GM19099 (cell line): ENCODE measurements around the gene INTS12.

ENCODE experiments used
- POLR2A ChIP-seq: IDR thresholded peaks from 3 replicates; pipeline ENCODE4 v1.6.1; 2011; ENCODE audit warnings: low read depth; ENCODE audit not compliant: insufficient read length; ENCODE audit errors: extremely low read depth

INTS12 gene

DNA sequence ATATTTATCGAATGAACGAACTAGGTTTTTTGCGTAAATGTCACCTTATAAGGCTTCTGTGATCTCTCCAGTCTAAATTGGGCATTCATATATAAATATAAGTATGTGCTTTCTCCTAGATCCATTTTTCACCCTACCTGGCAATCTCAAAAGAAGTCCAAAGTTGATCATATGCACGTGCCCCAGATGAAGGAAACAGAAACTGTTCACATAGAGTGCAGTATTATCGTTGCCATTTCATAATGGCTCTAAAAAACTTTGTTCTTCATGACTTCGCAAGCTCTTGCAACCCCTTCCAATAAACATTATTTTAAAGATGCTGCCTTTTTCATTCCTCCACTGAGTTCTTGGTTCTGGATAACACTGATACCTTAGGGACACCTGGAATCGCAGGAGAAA lies 708 bp downstream of the INTS12 start:
- TF ChIP-seq POLR2A: no peak

GRCh38 chr4:105698607-105699006 lies 9.9 kb downstream of the INTS12 start:
- no peak for TF ChIP-seq POLR2A

DNA sequence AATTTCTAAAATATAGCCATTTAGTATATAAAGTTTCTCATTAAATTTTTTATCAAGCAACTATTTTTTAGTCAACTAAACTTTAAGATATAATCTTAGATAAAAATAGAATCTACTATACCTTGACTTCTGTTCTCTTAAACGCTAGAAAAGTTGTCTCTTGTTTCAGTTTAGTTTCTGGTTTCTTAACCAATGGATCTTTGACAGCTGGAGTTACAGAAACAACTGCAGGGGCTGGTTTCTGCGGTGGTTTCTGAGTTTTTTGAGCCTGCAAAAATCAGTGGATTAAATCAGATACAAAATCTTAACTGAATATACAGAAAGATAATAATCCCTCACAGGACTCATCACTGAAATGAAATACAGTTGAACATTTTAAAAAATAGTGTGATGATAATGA lies 21.9 kb downstream of the INTS12 start:
- TF ChIP-seq POLR2A: no peak

DNA sequence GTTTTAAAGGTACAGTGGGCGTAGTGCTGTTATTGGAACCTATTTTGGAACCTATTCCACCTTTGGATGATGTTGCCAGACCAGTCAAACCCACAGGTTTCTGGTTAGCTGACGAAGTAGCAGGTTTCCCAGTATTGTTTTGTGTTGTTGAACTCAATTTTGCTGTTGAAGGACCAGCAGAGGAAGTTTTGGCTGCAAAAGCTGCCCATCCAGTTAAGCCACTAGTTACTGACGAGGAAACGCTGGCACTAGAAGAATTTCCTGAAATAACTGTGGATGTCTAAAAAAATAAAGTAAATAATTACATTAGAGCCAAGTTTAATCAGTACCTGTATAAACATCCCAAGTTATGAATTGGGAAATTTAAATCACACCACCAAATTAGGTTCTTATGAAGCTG lies 25.5 kb downstream of the INTS12 start:
- TF ChIP-seq POLR2A: no peak

DNA sequence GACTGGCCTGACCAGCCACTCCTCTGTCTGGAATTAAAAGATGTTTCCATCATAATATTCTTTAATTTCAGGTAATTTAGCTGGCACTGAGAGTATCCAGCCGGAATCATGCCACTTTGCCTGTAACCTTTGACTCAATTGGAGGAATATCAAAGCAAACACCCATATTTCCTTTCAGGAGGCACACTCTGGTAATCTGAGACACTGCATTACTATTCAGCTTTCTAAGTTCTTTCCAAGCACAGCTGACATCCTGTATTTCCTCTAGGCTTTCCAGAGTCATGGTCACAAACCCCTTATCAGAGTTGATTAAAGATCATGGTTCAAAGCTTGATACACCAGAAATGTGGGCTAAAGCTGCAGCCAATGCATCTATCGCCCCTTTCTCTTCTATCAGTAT lies 29.3 kb downstream of the INTS12 start:
- TF ChIP-seq POLR2A: no peak

- TF ChIP-seq POLR2A: no peak
Observed at GRCh38 chr4:105677709-105678108, 30.8 kb downstream of the INTS12 start.

DNA sequence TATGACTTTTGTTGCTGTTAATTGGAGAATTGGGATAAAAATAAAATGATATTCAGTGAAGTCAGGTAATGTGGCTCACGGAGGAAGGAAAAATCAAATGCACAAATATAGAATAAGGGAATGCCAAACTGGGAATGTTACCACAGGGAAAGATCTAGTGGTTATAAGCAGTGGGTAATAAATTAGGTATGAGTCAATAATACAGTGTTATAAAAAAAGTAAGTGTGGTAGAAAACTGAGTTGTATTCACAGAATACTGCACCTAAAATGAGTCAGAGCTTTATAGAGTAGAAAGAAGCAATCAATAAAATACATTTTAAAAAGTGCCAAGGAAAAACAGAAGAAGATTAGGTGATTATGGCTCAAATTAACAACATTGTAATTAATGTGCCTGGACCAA lies 34.5 kb downstream of the INTS12 start:
- TF ChIP-seq POLR2A: no peak

GRCh38 chr4:105671301-105671700 lies 37.2 kb downstream of the INTS12 start:
- TF ChIP-seq POLR2A: no peak

GRCh38 chr4:105670684-105671083 lies 37.8 kb downstream of the INTS12 start:
- TF ChIP-seq POLR2A: no peak

DNA sequence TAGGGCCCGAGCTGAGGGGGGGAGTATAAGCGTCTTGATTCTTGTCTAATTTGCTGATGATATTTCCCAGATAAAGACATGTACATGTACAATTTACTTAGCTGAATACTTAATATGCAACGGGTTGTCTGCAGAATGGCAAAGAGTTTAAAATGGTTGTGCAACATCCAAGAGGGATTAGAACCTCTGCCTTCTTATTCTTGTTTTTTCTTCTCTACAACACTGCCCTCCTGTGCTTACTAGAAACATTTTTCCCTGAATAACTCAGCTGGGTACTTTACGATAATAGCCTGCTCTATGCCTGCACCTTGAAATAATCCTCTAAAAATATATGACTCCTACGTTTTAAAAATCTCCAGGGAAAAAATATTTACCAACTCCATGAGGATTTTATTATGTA lies 41.8 kb downstream of the INTS12 start:
- no peak for TF ChIP-seq POLR2A

DNA sequence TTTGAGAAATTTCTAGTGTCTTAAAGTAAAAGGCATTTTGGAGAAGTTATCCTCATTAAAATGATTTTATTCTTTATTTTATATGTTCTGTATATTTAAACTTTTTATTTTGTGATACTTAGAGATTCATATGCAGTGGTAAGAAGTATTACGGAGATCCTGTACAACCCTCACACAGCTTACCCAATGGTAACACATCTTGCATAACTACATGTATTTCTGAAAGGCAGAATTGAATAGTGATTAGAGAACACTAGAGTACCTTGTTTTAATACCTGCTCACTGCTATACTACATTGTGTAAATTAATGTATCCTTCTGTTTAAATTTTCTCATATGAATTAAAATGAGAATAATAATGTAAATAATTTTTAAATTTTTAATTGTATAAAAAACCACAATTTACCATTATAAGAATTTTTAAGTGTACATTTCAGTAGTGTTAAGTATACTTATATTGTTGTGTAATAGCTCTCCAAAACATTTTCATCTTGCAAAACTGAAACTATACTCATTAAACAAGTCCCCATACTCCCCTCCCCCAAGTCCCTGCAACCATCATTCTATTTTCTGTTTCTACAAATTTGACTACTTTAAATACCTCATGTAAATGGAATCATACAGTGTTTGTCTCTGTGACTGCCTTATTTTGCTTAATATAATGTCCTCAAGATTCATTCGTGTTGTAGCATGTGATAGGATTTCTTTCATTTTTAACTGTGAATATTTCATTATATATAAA lies 45.4 kb downstream of the INTS12 start:
- no peak for TF ChIP-seq POLR2A

- no peak for TF ChIP-seq POLR2A
Observed at GRCh38 chr4:105661028-105661427, 47.5 kb downstream of the INTS12 start.

DNA sequence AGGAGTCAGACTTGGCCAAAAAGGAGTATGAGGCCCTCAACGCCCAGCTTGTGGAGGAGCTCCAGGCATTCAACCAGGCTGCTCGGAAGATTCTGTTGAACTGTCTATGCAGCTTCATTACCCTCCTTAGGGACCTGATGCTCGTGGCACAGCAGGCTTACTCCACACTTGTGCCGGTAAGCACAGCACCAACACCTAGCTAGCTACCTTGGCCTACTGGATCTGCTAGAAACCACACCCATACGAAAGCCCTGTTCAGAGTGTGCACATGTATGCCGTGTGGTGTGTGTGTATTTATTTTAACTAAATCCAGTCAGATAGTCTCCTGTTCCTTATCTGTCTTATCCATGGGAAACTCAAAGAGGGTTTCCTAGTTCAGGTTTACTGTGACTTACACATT lies 49.3 kb downstream of the INTS12 start:
- no peak for TF ChIP-seq POLR2A

DNA sequence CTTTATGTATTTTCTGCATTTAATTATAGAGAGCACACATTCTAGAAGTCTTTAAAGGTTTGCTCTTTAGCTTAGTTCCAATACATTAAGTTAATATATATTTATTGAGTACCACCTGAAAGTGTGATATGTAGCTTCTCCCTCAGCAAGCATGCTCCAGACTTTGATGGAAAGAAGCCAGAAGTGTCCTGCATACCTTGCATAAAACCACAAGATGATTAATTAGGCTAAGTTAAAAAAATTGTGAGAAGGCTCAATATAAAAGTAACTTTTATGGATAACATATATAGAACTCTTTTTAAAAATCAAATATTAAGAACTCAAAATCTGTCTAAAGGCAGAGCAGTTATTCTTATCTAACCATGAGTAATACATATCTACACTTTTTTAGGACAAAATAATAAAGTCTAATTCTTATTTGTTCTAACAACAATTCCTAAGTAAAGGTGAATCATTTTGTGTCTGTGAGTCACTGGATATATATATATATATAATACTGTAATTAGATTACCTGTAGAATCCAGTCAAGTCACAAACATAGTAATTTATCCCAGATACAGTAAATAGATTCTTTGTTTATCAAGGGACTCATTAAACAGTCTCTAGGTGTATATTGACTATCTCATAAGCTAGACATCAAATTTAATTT lies 51.2 kb downstream of the INTS12 start:
- no peak for TF ChIP-seq POLR2A

DNA sequence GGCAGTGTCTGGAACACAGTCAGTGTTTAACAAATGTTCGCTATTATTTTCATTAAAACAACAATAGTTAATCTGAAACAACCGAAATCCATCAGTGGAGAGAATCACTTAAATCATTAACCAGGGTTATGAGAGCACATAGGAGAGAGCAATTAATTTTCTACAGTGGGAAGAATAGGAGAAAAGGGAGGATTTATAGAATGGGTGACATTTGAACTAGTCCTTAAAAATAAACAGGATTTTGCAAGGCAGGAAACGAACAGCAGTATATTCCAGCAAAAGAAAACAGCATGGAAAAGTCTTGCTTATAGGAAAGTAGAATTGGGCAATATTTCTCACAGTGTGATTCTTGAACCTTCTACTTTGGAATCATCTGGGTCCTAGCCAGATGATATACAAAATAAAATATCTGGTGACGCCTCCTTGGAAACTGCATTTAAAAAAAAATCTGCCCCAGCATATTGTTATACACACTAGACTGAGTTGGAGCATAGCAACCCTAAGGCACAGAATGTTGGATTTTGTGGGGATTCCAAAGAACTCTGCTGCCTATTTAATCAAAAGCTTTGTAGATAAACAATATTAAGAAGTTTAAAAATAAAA lies 56.1 kb downstream of the INTS12 start:
- TF ChIP-seq POLR2A: no peak

DNA sequence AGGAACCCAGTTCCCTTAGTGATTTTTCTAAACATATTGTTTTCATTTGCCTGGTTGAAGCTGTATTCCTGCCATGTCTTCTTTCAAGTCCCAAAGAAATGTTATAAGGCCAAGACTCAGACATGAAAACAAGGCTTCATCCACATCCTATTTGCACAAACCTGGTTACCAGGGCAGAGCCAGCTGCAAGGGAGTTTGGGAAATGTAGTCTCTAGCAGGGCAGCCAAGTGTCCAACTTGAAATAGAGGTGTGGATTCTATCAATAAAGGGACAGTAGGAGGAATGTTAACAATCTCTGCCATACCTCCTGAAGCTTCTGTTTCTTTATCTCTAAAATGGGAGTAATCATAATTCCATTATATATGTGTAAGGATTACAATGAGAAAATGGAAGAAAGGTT lies 56.6 kb downstream of the INTS12 start:
- no peak for TF ChIP-seq POLR2A
